Endothelial cell of hepatic sinusoid (primary cell): ENCODE data around the gene ABCB9.

ENCODE experiments used
- in situ Hi-C: cut with HindIII; loops from 2 replicates; pipeline ENCODE4 v1.10.0; 2017; ENCODE audit warnings: low sequenced_read_pairs

ABCB9 gene

DNA sequence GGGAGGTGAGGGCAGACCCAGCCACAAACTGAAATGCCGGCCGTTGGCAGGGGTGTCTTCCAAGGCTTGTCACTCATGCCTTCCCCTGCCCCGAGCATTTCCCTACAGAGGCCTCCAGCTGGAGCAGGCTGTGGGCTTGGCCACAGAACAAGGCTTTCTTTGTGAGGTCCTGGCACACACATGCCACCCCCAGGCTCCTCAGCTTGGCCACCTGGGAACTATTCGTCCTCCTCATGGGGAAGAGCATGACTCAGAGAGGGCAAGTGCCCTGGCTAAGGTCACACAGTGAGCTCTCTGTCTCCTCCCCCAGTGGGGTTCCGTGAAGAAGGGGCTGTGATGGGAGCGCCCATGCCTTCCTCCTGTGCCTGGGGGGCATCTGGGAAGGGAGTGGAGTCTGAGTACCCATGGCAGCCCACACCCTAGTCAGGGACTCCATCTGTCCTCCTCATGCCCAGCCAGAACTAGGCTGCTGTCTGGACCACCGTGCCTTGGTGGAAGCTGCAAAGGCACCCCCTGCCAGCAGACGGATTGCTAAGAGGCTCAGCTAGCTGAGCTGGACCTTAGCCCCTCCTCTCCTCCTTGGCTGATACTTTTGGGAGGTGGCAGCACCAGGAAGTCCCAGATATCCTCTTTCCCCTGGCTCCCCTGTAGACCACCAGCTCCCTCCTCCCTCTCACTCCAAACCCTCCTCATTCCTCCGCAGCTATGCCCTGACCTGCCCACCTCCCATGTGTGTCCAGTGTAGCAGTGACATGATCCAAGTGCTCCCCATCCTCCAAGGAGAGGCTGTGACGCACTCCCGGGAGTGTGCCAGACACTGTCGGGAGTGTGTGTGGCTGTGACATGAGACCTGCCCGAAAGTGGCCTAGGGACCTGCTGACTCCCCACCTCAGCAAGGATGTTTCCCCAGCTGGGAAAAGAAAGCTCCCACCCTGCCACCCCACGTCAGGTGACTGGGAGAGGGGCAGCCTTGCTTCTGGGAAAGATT, 21.4 kb downstream of the ABCB9 start:
- in situ Hi-C loops: loop anchor here (5.0 to 25.0 kb wide), 3 partner anchors 63 to 158 kb away; no protein-coding TSS in a partner anchor

DNA sequence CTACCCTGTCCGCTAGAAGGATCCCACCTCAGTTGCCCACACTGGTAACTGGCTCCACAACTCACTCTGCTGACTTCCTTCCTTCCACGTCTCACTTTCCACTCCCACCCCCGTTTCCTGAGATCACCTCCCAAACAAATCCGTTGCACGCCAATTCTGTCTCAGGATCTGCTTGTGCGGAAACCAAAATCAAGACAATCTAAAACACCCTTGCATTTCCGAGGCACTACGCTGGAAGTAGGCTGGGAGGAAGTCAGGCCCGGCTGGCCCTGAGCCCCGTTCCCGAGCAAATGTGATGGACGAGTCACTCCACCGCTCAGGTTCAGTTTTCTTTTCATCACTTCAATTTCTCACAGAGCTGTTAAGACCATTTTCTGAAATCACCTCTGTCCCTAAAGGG, 23.1 kb downstream of the ABCB9 start:
- in situ Hi-C loops: loop anchor here (25.0 kb wide), 1 partner anchor 156 kb away; no protein-coding TSS in a partner anchor

DNA sequence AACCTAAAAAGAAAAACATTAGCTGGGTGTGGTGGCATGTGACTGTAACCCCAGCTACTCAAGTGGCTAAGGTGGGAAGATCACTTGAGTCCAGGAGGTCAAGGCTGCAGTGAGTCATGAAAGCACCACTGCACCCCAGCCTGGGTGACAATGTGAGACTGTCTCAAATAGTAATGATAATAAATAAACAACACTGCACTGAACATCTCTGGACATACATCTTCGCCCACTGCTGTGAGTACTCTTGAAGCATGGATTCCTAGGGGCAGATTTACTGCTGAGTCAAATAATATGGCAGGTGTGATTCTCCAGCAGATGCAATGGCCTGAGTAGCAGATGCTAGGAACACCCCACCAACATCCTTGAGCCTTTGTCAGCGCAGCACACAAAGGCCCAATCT, 23.6 kb downstream of the ABCB9 start:
- in situ Hi-C loops: loop anchor here (25.0 kb wide), 1 partner anchor 155 kb away; no protein-coding TSS in a partner anchor

DNA sequence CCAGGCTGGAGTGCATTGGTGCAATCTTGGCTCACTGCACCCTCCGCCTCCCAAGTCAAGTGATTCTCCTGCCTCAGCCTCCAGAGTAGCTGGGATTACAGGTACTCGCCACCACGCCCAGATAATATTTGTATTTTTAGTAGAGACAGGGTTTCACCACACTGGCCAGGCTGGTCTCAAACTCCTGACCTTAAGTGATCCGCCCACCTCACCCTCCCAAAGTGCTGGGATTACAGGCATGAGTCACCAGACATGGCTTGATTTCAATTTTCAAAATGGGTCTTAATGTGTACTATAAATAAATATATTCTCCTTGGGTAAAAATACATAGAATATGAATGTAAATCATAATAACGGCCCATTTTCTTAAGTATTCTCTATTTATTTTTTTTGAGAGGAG, 24.9 kb downstream of the ABCB9 start:
- in situ Hi-C loops: loop anchor here (25.0 kb wide), 1 partner anchor 154 kb away; no protein-coding TSS in a partner anchor

DNA sequence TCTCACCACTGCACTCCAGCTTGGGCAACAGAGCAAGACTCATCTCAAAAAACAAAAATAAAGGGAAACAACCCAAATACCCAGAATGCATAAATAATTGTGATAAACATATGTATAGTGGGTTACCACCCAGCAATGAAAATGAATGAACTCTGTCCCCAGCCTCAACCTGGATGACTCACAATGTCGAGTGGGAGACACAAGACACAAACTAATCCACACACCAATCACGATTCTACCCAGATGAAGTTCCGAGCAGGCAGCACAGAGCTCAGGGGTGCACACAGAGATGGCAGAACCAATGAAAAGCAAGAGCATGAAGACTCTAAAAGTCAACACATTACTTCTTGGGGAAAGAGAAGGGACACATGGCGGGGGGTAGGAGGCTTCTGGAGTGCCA, 27.1 kb downstream of the ABCB9 start:
- in situ Hi-C loops: loop anchor here (25.0 kb wide), 1 partner anchor 152 kb away; no protein-coding TSS in a partner anchor

DNA sequence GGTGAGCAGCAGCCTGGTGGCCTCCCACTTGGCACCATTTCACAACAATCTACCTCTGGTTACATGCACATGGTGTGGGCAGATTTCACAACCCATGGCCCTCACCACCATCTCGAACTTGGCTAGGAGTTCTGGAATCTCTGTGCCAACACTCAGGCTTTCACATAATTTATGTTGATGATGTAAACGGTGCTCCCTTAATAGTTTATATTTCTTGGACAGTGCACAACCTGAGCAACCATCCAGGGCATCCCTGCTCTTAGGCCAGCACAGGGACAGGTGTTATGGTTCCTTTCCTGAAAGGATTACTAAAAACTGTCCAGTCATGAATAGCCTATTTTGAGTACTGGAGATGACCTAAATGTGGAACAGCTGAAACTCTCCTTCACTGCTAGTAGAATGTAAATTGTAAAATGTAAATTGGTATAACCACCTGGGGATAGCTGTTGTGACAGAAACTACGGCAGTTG, 28.6 kb downstream of the ABCB9 start:
- in situ Hi-C loops: loop anchor here (25.0 kb wide), 1 partner anchor 150 kb away; no protein-coding TSS in a partner anchor

DNA sequence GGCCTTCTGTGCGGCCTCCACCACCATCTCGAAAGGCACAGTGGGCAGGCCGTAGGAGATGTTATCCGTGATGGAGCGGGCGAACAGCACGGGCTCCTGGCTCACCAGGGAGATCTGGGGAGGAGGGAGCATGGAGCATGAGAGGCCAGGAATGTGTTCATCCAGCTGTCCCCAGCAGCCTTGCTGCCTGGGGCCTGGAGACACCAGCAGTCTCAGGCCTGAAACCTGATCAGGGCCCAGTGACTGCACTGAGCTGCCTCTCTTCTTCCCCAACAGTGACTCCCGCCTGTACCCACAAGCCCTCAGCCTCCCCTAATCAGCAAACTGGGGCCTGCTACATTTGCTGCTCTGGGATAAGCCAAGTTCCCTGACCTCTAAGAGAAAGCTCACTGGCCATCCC, 30.9 kb downstream of the ABCB9 start:
- in situ Hi-C loops: loop anchor here (25.0 kb wide), 1 partner anchor 148 kb away; no protein-coding TSS in a partner anchor

DNA sequence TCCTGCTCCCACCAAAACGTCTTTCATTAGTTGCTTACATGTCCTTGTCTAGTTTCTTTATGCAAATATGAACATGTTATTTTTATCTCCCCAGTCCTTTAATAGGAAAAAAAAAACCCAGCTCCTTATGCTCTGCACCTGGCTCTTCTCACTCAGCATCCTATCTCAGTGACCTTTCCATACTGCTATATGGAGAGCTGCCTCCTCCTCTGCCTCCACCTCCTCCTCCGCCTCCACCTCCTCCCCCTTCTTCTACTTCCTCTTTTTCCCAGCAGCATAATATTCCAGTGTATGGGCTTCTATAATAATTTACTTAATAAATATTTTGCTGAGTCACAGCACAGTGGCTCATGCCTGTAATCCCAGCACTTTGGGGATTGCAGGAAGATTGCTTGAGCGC, 31.5 kb downstream of the ABCB9 start:
- in situ Hi-C loops: loop anchor here (25.0 kb wide), 1 partner anchor 147 kb away; no protein-coding TSS in a partner anchor

DNA sequence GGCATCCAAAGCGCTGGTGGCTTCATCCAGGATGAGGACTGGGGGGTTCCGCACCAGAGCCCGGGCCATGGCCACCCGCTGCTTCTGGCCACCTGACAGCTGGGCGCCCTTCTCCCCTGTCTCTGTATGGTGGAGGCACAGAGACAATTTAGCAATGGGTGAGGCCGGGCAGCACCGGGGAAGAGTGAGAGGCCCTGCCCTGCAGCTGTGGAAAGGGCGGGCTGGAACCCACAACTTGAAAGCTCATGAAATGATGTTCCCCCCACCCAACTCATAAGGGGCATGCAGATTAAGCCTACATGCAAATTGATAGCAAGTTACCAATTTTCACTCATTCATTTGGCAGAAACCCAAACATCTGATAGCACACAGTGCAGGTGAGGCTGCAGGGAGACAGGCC, 34.1 kb downstream of the ABCB9 start:
- in situ Hi-C loops: loop anchor here (25.0 kb wide), 1 partner anchor 145 kb away; no protein-coding TSS in a partner anchor

DNA sequence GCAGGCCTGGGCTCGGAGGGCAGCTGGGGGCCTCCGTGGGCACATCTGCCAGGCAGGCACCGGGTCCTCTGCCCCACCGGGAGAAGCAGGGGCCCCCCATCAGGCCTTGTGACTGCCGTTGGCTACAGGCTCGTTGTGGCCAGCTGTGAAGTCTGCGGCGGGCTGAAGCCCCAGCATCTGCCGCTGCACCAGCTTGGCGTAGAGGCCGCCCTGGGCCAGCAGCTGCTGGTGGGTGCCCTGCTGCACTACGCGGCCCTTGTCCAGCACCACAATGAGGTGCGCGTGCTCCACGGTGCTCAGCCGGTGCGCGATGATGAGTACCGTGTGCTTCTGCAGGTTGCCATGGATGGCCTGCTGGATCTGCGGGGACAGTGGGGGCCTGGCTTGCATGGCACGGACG, 36.5 kb downstream of the ABCB9 start:
- in situ Hi-C loops: loop anchor here (25.0 kb wide), 1 partner anchor 143 kb away; no protein-coding TSS in a partner anchor

DNA sequence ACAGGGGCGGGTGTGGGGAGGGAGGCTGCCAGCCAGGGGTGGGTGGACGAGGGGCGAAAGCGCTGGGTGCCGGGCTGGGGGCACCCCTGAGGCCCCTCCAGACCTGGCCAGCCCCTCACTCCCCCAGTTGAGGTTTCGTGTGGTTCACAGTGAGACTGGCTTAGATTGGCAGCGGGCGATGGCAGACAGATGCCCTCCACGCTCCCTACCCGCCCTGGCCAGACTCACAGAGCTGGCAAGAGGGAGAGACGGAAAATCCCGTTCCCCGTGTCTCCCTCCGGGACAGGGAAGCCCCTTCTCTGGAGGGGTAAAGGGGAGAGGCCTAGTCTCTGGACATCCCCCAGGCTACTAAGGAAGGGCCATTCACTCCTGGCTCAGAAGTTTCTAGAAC, 37.1 kb downstream of the ABCB9 start:
- in situ Hi-C loops: loop anchor here (25.0 kb wide), 1 partner anchor 142 kb away; no protein-coding TSS in a partner anchor

DNA sequence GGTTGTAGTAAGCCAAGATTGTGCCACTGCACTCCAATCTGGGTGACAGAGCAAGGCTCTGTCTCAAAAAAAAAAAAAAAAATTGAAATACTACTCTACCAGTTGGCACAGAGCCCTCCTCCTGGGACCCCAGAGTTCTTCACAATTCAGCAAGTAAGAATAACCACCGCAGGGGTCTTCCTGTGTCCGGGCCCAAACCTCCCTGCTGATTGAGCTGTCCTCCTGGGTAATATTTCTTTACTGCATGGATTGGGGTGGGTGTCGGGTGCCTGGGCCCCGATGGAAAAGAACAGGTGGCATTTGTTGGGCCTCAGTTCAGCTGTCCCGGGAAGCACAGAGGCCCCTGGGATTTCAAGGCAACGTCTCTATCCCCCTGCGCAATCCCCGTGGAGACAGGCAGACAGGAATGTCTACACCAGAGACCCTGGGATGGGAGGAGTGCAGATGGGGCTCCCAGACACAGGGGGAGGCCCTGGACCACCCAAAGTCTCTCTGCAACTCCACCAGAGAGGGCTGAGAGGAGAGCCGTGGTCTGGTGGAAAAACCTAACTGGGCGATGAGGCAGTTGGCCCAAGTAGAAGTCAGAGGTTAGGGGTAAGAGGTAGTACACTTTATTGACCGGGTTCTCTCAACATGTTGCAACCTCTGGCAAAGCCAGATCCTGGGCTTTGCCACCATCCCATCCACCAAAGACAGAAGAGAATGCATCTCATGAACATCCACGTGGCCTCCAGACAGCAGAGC, 37.7 kb downstream of the ABCB9 start:
- in situ Hi-C loops: loop anchor here (25.0 kb wide), 1 partner anchor 141 kb away; no protein-coding TSS in a partner anchor

DNA sequence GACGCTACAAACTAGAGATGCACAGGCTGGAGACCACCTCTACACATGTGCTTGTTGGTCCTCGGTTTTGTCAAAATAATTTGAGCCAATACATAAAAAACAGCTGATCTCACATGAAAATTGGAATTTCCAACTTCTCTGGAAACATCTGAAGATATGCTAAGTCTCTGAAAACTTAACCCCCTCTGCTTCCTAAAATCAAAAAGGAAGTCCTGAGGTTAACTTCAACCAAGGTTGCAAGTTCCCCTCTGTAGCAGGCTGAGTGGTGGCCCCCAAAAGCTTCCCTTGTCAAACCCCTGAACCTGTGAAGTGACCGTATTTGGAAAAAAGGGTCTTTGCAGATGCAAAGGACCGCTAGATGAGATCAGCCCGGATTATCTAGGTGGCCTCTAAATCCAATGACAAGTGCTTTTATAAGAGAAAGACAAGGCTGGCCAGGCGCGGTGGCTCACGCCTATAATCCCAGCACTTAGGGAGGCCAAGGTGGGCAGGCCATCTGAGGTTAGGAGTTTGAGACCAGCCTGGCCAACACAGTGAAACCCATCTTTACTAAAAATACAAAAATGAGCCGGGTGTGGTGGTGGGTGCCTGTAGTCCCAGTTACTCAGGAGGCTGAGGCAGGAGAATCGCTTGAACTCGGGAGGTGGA, 38.4 kb downstream of the ABCB9 start:
- in situ Hi-C loops: loop anchor here (25.0 kb wide), 1 partner anchor 141 kb away; no protein-coding TSS in a partner anchor

DNA sequence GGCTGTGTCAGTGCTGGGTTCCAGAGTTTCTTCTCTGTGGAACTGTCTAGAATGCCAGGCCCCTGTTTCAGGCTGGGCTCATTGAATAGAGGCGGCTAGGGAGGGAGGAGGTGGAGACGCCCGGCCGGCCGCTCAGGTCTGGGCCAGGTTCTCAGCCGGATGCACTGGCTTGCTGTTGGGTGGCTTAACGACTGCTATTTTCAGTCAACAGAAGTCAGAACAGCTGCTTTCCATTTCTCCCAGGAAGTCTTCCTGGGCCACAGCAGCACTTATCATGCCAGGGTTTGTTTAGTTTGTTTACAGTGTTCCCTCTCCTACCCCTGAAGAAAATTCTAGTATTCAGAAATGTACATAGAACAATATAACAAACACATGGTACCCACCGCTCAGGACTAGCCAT, 44.3 kb downstream of the ABCB9 start:
- in situ Hi-C loops: no loop called here

DNA sequence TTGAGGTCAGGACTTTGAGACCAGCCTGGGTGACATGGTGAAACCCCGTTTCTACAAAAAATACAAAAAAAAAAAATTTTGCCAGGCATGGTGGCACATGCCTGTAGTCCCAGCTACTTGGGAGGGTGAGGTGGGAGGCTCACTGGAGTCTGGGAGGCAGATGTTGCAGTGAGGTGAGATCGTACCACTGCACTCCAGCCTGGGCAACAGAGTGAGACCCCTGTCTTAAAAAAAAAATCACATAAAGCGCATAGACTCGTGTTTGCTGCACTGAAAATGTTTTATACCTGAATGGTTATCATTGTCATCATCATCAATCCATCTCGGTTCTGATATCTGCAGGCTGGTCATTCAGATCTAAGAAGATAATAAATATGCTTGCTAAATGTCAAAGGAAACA, 45.6 kb downstream of the ABCB9 start:
- in situ Hi-C loops: no loop called here

DNA sequence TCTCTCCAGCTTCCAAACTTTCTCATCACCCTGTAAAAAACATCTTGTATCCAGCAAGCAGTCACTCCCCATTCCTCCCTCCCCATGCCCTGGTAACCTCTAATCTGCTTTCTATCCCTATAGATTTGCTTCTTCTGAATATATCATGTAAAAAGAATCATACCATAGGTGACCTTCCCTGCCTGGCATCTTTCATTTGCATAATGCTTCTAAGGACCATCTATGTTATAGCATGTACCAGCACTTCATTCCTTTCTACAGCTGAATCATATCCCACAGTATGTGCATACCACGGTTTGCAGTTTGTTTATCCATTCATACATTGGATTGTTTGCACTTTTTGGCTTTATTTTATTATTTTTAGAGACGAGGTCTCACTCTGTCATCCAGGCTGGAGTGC, 47.4 kb downstream of the ABCB9 start:
- in situ Hi-C loops: no loop called here

DNA sequence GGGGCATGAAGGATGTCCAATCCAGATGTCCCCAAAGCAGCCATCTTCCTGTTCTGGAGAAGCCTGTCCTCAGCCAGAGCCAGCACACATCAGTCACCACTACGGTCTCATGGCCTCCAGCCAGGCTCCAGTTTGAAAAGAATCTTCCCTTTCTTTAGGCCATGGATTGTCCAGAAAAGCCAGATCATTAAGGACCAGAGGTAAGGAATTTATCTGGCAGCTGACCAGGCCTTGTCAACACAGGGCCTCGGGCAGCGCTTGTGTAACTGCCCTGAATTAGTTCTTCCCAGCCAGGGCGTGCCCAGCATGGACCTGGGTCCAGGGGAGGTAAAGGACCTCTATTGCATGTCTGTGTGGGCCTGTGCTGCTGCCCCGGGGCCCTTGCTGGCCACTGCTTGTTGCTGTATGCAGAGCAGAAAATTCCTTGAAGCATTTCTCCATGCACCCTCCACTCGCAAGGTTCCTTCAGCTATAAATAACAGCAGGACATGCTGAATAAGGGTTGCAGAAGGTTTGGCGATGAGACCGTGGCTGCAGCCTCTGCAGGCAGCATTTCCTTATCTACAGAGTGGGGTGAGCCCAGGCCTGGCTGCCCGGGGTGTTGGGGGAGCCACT, 48.6 kb downstream of the ABCB9 start:
- in situ Hi-C loops: no loop called here

DNA sequence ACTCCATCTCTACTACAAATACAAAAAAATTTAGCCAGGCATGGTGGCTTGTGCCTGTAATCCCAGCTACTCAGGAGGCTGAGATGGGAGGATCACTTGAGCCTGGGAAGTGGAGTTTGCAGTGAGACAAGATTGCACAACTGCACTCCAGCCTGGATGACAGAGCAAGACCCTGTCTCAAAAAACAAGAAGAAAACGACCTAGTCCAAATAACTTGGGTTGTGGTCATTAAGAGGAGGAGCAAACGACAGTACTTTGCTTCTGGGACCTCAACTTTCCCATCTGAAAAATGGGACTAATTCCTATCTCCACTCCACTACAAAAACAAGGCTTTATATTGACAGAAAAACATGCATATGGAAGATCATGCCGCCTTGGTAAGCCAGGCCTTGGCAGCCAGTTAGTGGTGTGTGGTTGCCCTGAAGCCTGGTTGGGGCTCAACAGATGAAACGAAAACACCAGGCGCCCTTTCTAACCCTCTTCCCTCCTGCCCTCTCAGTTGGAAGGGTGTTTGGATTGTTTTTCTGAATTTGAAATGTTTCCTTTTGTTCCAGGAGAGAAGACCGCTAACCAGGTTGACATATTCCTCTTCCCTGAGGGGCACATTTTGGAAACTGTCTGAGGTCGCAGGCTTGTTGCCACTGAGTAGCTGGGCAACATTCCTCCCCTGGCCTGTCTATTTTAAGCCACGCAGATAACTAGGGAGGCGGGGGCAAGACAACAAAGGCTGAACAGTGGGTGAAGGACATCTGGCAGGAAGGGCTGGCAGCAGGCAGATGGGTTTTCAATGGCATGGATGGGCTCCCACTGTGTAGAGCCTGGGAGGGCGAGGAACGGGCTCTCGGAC, 56.6 kb downstream of the ABCB9 start:
- in situ Hi-C loops: no loop called here

DNA sequence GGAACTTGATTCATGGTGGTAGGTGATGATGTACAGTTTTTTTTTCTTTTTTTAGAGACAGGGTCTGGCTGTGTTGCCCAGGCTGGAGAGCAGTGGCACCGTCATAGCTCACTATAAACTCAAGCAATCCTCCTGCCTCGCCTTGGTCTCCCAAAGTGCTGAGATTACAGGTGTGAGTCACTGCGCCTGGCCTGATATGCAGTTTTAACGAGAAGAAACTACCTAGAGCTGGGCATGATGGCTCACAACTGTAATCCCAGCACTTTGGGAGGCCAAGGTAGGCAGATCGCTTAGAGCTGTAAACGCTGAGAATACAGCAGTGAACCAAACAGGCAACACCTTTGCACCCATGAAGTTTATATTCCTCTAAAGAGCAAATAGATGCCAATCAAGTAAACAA, 57.3 kb downstream of the ABCB9 start:
- in situ Hi-C loops: no loop called here
